Nephron (organoid): ENCODE results near the gene SKIC2.
A peak's percentile ranks its signal among the peaks of the same experiment; 100 is the strongest.
"Not testable (repeated sequence)": the region's sequence is repeated elsewhere in the genome, so short reads cannot be mapped to it uniquely, and the experiment has no call there.

Experiments used
- H3K27ac Mint-ChIP-seq, 3 experiments: 2 replicates each; pipeline ENCODE4 v1.8.0; 2020; ENCODE audit warnings: mixed read lengths in 3 of 3, mild to moderate bottlenecking in 2 of 3, moderate library complexity in 1 of 3
- H3K27me3 Mint-ChIP-seq: 2 replicates; pipeline ENCODE4 v1.8.0; 2021; ENCODE audit warnings: low read depth, mild to moderate bottlenecking, moderate library complexity, mixed read lengths
- H3K36me3 Mint-ChIP-seq: 2 replicates; pipeline ENCODE4 v1.8.0; 2020; ENCODE audit warnings: low read depth, mixed read lengths
- H3K4me1 Mint-ChIP-seq: 2 replicates; pipeline ENCODE4 v1.8.0; 2020; ENCODE audit warnings: mixed read lengths
- H3K4me3 Mint-ChIP-seq, 3 experiments: 2 replicates each; pipeline ENCODE4 v1.8.0; 2020; ENCODE audit warnings: mild to moderate bottlenecking in 3 of 3, mixed read lengths in 3 of 3, moderate library complexity in 2 of 3
- H3K9me3 Mint-ChIP-seq: 2 replicates; pipeline ENCODE4 v1.8.0; 2020; ENCODE audit warnings: mixed read lengths
- CTCF ChIP-seq, 3 experiments: fragments of 200-600 bp; sonication (generic); IDR thresholded peaks; one replicate each; pipeline ENCODE4 v1.5.0; 2021; ENCODE audit warnings: antibody characterized with exemption in 3 of 3; ENCODE audit not compliant: unreplicated experiment in 3 of 3

Gene SKIC2

DNA sequence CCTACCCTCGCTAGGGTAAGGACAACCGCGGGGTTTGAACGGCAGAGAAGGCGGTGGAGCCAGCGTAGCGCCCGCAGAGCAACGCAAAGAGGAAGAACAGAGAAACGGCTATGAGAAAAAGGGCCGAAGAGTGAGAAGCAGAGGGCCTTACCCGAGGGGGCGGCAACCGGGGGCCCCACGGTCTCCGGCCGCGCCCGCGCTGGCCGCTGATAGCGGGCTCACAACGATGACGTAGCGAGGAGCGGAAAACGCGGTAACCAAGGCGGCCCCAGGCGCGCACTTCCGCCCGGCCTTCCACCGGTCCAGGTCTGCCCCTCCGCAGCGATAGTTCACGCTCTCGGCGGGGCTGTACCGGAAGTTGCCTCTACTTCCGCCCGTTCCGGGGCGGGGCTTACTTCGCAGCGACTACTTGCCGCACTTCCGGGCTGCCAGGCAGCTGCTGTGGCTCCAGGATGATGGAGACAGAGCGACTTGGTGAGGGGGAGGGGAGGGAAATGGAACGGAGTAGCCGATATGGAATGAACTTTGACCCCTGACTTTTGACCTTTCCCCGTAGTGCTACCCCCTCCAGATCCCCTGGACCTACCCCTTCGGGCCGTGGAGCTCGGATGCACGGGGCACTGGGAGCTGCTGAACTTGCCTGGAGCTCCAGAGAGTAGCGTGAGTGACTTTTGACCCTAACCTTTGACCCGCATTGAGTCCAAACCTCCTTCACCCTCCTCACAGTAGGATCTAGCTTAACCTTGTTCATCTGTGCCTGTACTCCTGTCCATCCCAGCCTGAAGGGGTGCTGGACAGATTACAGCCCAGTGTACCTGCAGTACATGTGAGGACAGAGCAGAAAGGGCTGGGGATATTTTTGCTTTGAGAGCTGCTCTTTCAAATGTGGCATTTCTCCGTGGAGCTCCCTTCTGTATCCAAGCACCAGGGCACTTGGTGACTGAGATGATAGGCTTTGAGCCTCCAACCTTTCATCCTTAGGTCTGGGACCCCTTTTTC lies at the start of gene SKIC2, which contains the start of gene NELFE:
SKIC2 (plus strand) TSS at position 435 of the 999 bp plus-strand sequence; CDS start at position 453, 18 bp downstream.
NELFE (minus strand) TSS at position 231 of the 999 bp plus-strand sequence. CDS start 525 bp downstream, outside the sequence.
- Mint-ChIP-seq H3K9me3 (no peaks in the 10 kb centered on the region), H3K4me3 (peak within 1 kb of the TSS; percentile 99 to 100 (median 99)), H3K4me1 (peaks cover 20% of the 10 kb centered on the region), H3K36me3 (peaks cover 46% of the 10 kb centered on the region), H3K27ac (peak within 1 kb of the TSS; percentile 80 to 92 (median 90)), H3K27me3 (no peaks in the 10 kb centered on the region)
- no peak for TF ChIP-seq CTCF (IDR thresholded peaks at IDR 0.05; ENCODE audit: unreplicated experiment in 3 of 3)

GRCh38 chr6:31909298-31909697 lies 49.7 kb upstream of the SKIC2 start:
- H3K4me1 Mint-ChIP-seq, H3K27ac Mint-ChIP-seq, H3K36me3 Mint-ChIP-seq, H3K4me3 Mint-ChIP-seq, H3K9me3 Mint-ChIP-seq, H3K27me3 Mint-ChIP-seq: not testable (repeated sequence)

DNA sequence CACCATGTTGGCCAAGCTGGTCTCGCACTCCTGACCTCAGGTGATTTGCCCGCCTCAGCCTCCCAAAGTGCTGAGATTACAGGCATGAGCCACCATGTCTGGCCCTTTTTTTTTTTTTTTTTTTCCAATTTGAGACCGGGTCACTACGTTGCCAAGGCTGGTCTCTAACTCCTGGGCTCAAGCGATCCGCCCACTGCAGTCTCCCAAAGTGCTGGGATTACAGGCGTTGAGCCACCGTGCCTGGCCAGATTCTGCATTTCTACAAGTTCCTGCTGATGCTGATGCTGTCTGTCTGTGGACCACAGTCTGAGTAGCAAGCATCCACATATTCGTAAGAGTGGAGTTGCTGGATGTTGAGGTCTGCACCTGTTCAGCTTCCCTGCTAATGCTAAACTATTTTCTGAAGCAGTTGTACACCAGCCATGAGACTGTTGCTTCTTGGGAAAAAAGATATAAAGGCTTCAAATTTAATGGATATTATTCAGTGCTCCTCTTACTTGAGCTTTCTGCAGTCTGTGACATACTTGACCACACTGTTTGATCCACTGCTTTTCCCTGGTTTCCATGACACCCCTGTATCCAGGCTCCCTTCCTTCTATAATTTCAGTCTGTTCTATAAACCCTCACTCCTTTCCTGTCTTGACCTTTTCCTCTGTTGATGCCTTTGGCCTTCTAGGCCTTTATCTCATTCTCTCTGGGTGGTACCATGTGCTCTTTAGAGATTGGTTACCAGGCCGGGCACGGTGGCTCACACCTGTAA lies 47.0 kb upstream of the SKIC2 start:
- H3K4me3 Mint-ChIP-seq = no peak overlapping the region
- no peak overlapping the region for H3K27ac Mint-ChIP-seq
- H3K27me3 Mint-ChIP-seq = no peaks in the 10 kb centered on the region
- H3K9me3 Mint-ChIP-seq = no peaks in the 10 kb centered on the region
- H3K4me1 Mint-ChIP-seq = no peaks in the 10 kb centered on the region
- no peaks in the 10 kb centered on the region for H3K36me3 Mint-ChIP-seq
- TF ChIP-seq CTCF (IDR thresholded peaks at IDR 0.05; ENCODE audit: unreplicated experiment in 3 of 3) = no peak

- no peak for TF ChIP-seq CTCF (IDR thresholded peaks at IDR 0.05; ENCODE audit: unreplicated experiment in 3 of 3)
- Mint-ChIP-seq H3K27me3 (no peaks in the 10 kb centered on the region), H3K27ac (no peak overlapping the region), H3K36me3 (no peaks in the 10 kb centered on the region), H3K4me1 (no peaks in the 10 kb centered on the region), H3K9me3 (no peaks in the 10 kb centered on the region), H3K4me3 (no peak overlapping the region)
Measured at GRCh38 chr6:31915351-31915750, 43.6 kb upstream of the SKIC2 start.

DNA sequence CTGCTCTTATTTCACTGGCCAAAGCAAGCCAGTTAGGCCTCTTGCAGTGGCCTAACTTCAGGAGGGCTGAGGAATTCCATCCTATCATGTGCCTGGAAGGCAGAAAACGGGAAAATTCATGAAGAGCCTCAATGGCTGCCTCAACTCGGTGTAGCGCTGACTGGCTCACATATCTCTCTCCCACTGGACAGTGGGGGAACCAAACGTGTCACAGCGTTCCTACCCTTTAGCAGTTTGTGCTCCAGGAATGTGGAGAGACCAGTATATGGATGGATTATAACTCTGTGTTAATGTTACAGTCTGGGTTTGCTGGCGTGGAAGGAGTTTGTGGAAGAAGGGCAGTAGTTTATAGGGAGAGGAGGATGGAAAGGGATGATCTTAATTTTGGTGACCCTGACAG lies 43.2 kb upstream of the SKIC2 start:
- H3K9me3 Mint-ChIP-seq = no peaks in the 10 kb centered on the region
- no peak overlapping the region for H3K4me3 Mint-ChIP-seq
- TF ChIP-seq CTCF (IDR thresholded peaks at IDR 0.05; ENCODE audit: unreplicated experiment in 3 of 3) = no peak
- no peaks in the 10 kb centered on the region for H3K36me3 Mint-ChIP-seq
- no peak overlapping the region for H3K27ac Mint-ChIP-seq
- H3K4me1 Mint-ChIP-seq = no peaks in the 10 kb centered on the region
- no peaks in the 10 kb centered on the region for H3K27me3 Mint-ChIP-seq

DNA sequence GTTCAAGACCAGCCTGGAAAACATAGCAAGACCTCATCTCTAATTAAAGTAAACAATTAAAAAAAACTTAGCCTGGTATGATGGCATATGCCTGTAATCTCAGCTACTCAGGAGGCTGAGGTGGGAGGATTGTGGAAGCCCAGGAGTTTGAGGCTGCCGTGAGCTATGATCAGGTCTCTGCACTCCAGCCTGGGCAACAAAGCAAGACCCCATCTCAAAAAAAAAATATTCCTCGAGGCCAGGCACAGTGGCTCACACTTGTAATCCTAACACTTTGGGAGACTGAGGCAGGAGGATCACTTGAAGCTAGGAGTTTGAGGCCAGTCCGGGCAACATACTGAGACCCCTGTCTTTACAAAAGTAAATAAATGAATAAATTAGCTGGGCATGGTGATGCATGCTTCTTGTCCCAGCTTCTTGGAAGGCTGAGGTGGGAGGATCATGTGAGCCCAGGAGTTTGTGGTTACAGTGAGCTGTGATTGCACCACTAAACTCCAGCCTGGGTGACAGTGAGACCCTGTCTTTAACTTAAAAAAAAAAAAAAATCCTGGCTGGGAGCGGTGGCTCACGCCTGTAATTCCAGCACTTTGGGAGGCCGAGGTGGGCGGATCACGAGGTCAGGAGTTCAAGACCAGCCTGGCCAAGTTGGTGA lies 40.8 kb upstream of the SKIC2 start:
- H3K9me3 Mint-ChIP-seq = no peaks in the 10 kb centered on the region
- no peak for TF ChIP-seq CTCF (IDR thresholded peaks at IDR 0.05; ENCODE audit: unreplicated experiment in 3 of 3)

More for the DNA sequence above, 40.8 kb upstream of the SKIC2 start:
- no peaks in the 10 kb centered on the region for H3K27me3 Mint-ChIP-seq
- no peak overlapping the region for H3K4me3 Mint-ChIP-seq
- H3K4me1 Mint-ChIP-seq = no peaks in the 10 kb centered on the region
- H3K27ac Mint-ChIP-seq = no peak overlapping the region
- H3K36me3 Mint-ChIP-seq = no peaks in the 10 kb centered on the region
